Fibroblast of skin of scalp (primary cell): ENCODE data around the gene LTBP4.

Source experiments
- DNase-seq: peaks from one replicate; pipeline ENCODE4 v3.0.0-alpha.2; 2013

The LTBP4 gene

GRCh38 chr19:40663695-40664692 is 62.8 kb downstream of the LTBP4 start:
- peak; percentile 36 for DNase-seq

GRCh38 chr19:40666803-40667438 is 65.8 kb downstream of the LTBP4 start:
- no peak for DNase-seq

DNA sequence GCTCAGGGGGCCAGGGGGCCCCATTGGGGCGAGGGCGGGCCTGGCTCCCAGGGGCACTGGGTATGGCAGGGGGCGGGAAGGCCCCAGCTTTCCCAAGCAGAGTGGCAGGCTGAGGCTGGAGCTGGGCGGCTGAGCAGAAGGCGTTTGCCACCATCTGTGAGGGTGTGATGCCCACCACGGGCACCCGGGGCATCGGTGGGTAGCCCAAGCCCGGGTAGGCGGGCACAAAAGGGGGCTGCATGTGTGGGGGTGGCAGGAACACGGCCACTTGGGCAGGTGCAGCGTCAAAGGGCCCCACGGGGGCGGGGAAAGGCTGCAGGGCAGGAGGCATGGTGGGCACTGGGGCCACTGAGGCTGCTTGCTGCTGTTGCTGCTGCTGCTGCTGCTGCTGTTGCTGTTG is 66.4 kb downstream of the LTBP4 start:
- DNase-seq, result no peak

GRCh38 chr19:40668991-40669614 is 67.9 kb downstream of the LTBP4 start:
- DNase-seq, result no peak

DNA sequence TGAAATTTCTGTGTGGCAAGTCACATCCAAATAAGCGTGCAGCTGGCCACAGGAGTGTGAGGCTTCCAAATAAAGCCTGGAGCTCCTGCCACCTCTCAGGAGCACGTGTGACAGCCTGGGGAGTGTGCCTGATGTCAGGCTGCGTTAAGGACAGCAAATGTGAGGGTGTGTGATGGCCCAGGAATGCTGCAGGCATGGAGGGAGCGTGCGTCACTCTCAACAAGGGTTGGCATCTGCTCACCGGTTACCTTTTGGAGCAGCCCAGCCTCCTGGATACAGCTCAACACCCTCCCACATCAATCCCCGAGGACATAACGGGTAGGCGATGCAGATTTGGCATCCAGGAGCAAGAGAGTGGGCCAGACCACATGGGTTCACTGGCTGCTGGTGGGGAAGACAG is 70.2 kb downstream of the LTBP4 start:
- DNase-seq, result no peak

GRCh38 chr19:40672038-40672437 is 70.9 kb downstream of the LTBP4 start:
- DNase-seq, result no peak

- DNase-seq, result no peak
These were observed 71.6 kb downstream of the LTBP4 start for GRCh38 chr19:40672573-40673299.

- no peak for DNase-seq
These were observed 72.2 kb downstream of the LTBP4 start for GRCh38 chr19:40673397-40673796.

- no peak for DNase-seq
These were observed 73.1 kb downstream of the LTBP4 start for GRCh38 chr19:40674291-40674690.

DNA sequence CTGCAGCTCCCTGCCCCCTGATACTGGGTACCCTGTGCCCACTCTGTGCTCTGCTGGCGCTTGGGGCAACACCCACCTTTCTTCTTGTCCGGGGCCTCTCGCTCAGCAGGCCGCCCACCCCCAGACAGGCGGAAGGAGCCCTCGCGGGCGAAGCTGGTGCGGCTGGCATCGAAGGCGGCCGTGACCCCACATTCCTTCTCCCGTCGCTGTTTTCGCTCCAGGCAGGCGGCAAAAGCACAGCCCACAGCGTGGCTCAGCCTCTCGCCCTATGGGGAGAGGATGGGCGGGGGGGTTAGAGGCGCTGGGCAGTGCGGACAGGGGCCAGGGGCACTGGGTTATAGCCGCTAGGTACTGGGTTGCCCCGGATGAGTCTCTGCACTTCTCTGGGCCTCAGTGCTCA is 76.0 kb downstream of the LTBP4 start:
- no peak for DNase-seq
